ENCODE data around the gene CDKN2AIP.

GRCh38 chr4:183437452-183437851 lies 7.0 kb upstream of the CDKN2AIP start:
- TF ChIP-seq ZNF274 (IDR thresholded peaks at IDR 0.05; ENCODE audit: low read depth, low read length), result no peak
- TF ChIP-seq YY1 (IDR thresholded peaks at IDR 0.05; ENCODE audit: insufficient read depth, insufficient read length), result no peak

All from NT2/D1 (cell line).